ENCODE measurements around the gene ASGR1. TPM values are rescaled to one million over a fixed set of nuclear protein-coding genes. Genes with fewer than 3 reads are reported as not detected.

ASGR1 gene
- total and polyA plus RNA-seq, 8 donors = 2.4 to 13.0 (median 10.0) TPM

DNA sequence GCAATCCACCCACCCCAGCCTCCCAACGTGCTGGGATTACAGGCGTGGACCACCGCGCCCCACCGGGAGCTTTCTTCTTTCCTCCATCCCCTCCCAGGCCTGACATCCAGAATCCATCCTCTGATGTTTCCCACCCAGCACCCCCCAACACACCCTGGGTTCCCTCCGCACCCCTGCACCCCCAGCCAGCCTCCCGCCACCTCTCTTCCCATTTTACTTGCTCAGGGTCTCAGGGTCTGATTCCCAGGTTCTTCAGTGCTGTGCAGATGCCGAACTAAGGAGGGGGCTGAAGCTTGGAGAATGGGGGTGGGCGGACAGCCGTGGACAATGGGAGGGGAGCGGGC lies 225 bp downstream of the ASGR1 start:
- ATAC-seq = no peak
- TF ChIP-seq, protein P1, sequence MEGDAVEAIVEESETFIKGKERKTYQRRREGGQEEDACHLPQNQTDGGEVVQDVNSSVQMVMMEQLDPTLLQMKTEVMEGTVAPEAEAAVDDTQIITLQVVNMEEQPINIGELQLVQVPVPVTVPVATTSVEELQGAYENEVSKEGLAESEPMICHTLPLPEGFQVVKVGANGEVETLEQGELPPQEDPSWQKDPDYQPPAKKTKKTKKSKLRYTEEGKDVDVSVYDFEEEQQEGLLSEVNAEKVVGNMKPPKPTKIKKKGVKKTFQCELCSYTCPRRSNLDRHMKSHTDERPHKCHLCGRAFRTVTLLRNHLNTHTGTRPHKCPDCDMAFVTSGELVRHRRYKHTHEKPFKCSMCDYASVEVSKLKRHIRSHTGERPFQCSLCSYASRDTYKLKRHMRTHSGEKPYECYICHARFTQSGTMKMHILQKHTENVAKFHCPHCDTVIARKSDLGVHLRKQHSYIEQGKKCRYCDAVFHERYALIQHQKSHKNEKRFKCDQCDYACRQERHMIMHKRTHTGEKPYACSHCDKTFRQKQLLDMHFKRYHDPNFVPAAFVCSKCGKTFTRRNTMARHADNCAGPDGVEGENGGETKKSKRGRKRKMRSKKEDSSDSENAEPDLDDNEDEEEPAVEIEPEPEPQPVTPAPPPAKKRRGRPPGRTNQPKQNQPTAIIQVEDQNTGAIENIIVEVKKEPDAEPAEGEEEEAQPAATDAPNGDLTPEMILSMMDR (IDR thresholded peaks at IDR 0.05) = no peak
- Histone ChIP-seq H3K27me3 (peaks cover 0 to 32% of the 10 kb centered on the region in 2 donors), H3K4me1 (peaks cover 9 to 23% of the 10 kb centered on the region in 2 donors), H3K36me3 (no peaks in the 10 kb centered on the region), H3K4me3 (no peak overlapping the region), H3K27ac (no peak overlapping the region), H3K9me3 (no peaks in the 10 kb centered on the region)
- no peak for DNase-seq
- intact Hi-C loops (cut with DNase I) = no loop called here

DNA sequence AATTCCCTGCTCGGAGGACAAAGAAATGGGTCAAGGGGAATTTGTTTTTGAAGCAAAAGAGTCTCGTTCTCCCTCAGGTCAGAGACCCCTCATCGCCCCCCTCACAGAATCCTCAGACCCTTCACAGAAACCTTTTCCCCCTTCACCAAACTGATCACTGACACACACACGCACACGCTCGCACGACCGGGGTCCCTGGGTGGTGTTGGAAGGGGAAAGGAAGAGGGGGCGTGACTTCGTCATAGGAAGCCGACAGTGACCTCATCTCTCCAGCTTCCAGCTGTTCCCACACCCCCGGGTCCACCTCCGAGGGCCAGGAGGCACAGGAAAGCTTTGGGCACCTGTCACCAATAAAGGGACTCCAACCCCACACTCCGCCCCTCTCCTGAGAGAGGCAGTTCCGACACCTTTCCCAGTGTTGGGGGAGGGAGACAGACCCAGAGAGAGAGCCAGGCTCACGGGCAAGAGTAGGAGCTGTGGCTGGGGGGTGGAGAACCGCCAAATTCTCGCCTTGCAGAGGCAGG lies 1.2 kb downstream of the ASGR1 start:
- no peak overlapping the region for H3K27ac ChIP-seq
- H3K4me1 ChIP-seq = peaks cover 9 to 26% of the 10 kb centered on the region in 2 donors
- no peaks in the 10 kb centered on the region for H3K36me3 ChIP-seq
- TF ChIP-seq, protein P1 (IDR thresholded peaks at IDR 0.05) = no peak
- H3K4me3 ChIP-seq = peak overlapping the region; percentile 21 to 24
- intact Hi-C loops (cut with DNase I) = no loop called here
- DNase-seq = peak in 3 of 4 donors; percentile 38 to 75 (median 71)
- H3K27me3 ChIP-seq = peaks cover 0 to 41% of the 10 kb centered on the region in 2 donors
- H3K9me3 ChIP-seq = no peaks in the 10 kb centered on the region
- ATAC-seq = peak; percentile 42

DNA sequence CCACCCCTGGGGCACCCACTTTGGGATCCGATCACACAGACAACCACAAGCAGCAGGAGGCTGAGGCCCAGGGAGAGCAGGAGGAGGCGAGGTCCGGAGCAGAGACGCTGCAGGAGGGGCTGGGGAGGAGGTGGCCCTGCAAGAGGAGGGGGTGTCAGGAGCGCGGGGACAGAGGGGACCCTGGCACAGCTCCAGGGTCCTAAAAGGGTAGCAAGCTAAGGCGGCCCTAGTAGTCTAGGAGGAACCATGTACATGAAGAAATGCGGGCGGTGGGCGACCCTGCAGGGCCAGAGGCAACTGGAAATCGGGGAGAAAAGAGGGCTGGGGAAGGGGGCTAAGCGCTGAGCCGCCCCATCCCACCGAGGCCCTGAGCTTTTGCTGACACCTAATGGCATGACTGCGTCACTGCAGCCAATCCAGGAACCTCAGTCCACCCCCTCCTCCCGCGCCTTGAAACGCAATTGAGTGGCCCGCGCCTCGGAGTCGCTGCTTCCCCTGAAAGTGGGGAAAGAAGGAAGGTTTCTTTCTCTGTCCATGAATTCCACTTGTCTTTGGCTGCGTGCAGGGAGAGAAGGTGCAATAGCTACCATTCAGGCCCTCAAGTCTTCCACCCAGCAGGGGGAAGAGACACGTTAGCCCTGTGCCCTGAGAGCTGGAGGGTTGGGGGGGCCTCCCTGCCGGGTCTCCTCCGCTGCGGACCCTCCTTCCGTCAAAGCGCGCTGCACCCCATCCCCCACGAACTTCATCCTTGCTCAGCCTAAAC lies 1.8 kb downstream of the ASGR1 start:
- intact Hi-C loops (cut with DNase I) = no loop called here
- ATAC-seq (peak; percentile 91), DNase-seq (peak; percentile 73 to 90 (median 82))
- H3K4me3 ChIP-seq = peak overlapping the region; percentile 21 to 24
- H3K9me3 ChIP-seq = no peaks in the 10 kb centered on the region
- peaks cover 9 to 26% of the 10 kb centered on the region in 2 donors for H3K4me1 ChIP-seq
- TF ChIP-seq, protein P1 (IDR thresholded peaks at IDR 0.05) = peak; percentile 86 to 92
- H3K36me3 ChIP-seq = no peaks in the 10 kb centered on the region
- H3K27ac ChIP-seq = no peak overlapping the region
- peaks cover 0 to 43% of the 10 kb centered on the region in 2 donors for H3K27me3 ChIP-seq

DNA sequence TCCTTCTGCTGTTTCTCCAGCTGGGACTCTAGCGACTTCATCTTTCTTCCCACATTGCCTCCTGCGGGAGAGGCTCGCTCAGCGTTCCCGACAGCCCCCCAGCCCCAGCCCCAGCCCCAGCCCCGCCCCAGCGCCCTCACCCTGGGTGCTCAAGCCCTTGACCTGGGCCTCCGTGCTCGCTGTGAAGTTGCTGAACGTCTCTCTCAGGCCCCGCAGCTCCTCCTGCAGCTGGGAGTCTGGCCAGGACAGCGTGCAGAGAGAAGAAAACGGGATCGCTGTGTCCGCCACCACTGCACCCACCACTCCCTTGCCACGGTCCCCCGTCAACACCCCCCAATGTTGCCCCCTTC lies 2.4 kb downstream of the ASGR1 start:
- H3K4me1 ChIP-seq = peaks cover 9 to 26% of the 10 kb centered on the region in 2 donors
- H3K36me3 ChIP-seq = no peaks in the 10 kb centered on the region
- intact Hi-C loops (cut with DNase I) = no loop called here
- H3K27me3 ChIP-seq = peaks cover 0 to 43% of the 10 kb centered on the region in 2 donors
- no peak overlapping the region for H3K27ac ChIP-seq
- H3K4me3 ChIP-seq = no peak overlapping the region
- ATAC-seq = peak; percentile 38
- DNase-seq = peak in 3 of 4 donors; percentile 36 to 55 (median 49)
- TF ChIP-seq, protein P1 (IDR thresholded peaks at IDR 0.05) = no peak
- no peaks in the 10 kb centered on the region for H3K9me3 ChIP-seq

DNA sequence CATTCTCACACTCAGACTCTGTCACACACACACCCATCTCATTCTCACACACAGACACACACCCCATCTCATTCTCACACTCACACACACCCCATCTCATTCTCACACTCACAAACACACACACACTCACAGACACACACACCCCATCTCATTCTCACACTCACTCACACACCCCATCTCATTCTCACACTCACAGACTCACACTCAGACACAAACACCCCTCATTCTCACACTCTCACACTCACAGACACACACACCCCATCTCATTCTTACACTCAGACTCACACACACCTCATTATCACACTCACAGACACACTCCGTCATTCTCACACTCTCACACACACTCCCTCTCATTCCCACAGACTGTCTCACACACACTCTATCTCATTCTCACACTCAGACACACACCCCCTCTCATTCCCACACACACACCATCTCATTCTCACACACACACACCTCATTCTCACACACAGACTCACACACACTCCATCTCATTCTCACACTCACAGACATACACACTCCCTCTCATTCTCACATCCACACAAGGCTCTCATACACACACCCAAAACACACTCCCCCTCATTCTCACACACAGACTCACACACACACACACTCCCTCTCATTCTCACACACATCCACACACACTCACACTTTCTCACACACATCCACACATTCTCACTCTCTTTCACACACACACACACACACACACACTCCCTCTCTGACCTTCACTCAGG lies 2.9 kb downstream of the ASGR1 start:
- Histone ChIP-seq H3K9me3 (no peaks in the 10 kb centered on the region), H3K4me1 (peaks cover 9 to 26% of the 10 kb centered on the region in 2 donors), H3K36me3 (no peaks in the 10 kb centered on the region), H3K4me3 (no peak overlapping the region), H3K27me3 (peaks cover 0 to 43% of the 10 kb centered on the region in 2 donors), H3K27ac (no peak overlapping the region)
- TF ChIP-seq, protein P1 (IDR thresholded peaks at IDR 0.05) = no peak
- DNase-seq (no peak), ATAC-seq (no peak)
- intact Hi-C loops (cut with DNase I) = no loop called here

All from left lung (tissue), 10 donors.